HG03378 (cell line): Measurements from ENCODE around the gene GAL3ST3.
"Not testable (repeated sequence)": the region's sequence is repeated elsewhere in the genome, so short reads cannot be mapped to it uniquely, and the experiment has no call there.

Source experiments
- ATAC-seq: cut with Tn5 transposase; IDR thresholded peaks from one replicate; pipeline ENCODE4 v1.9.1; 2021; ENCODE audit warnings: mild to moderate bottlenecking, moderate library complexity; ENCODE audit not compliant: unreplicated experiment

The GAL3ST3 gene

GRCh38 chr11:66045177-66045639, 3.8 kb downstream of the GAL3ST3 start:
- ATAC-seq, result no peak

GRCh38 chr11:66044757-66045156, 4.2 kb downstream of the GAL3ST3 start:
- no peak for ATAC-seq

GRCh38 chr11:66042996-66043906, 5.7 kb downstream of the GAL3ST3 start:
- no peak for ATAC-seq

- ATAC-seq, result no peak
Measured at GRCh38 chr11:66042227-66042995, 6.5 kb downstream of the GAL3ST3 start.

GRCh38 chr11:66039765-66040164, 9.2 kb downstream of the GAL3ST3 start:
- ATAC-seq, result no peak

GRCh38 chr11:66037327-66037726, 11.6 kb downstream of the GAL3ST3 start:
- no peak for ATAC-seq

GRCh38 chr11:66036334-66036710, 12.6 kb downstream of the GAL3ST3 start:
- ATAC-seq, result no peak

GRCh38 chr11:66035653-66036333, 13.2 kb downstream of the GAL3ST3 start:
- no peak for ATAC-seq

GRCh38 chr11:66032957-66033735, 15.8 kb downstream of the GAL3ST3 start:
- ATAC-seq, result no peak

- no peak for ATAC-seq
Measured at GRCh38 chr11:66026017-66026529, 22.9 kb downstream of the GAL3ST3 start, which contains the start of gene CATSPER1. Gene CATSPER1 (minus strand): TSS chr11:66026479. CDS start chr11:66026379, 100 bp downstream.

- ATAC-seq, result not testable (repeated sequence)
Measured at GRCh38 chr11:66023186-66023440, 25.8 kb downstream of the GAL3ST3 start.

GRCh38 chr11:66022401-66023185, 26.4 kb downstream of the GAL3ST3 start:
- ATAC-seq, result no peak

- ATAC-seq, result no peak
Measured at GRCh38 chr11:66020618-66021357, 28.2 kb downstream of the GAL3ST3 start.

GRCh38 chr11:66020212-66020611, 28.7 kb downstream of the GAL3ST3 start:
- no peak for ATAC-seq

- ATAC-seq, result no peak
Measured at GRCh38 chr11:66017321-66017720, 31.6 kb downstream of the GAL3ST3 start.

GRCh38 chr11:66016793-66017177, 32.2 kb downstream of the GAL3ST3 start:
- ATAC-seq, result no peak

- no peak for ATAC-seq
Measured at GRCh38 chr11:66015936-66016792, 32.8 kb downstream of the GAL3ST3 start.

- ATAC-seq, result no peak
Measured at GRCh38 chr11:66015454-66015881, 33.5 kb downstream of the GAL3ST3 start.
